Thyroid gland (tissue), 4 donors: ENCODE data around the gene FRMPD2. TPM values are rescaled to one million over a fixed set of nuclear protein-coding genes. Genes with fewer than 3 reads are reported as not detected.
"Not testable (repeated sequence)": the region's sequence is repeated elsewhere in the genome, so short reads cannot be mapped to it uniquely, and the experiment has no call there.

Experiments
- DNase-seq, 2 donors: peaks; one replicate each; pipeline ENCODE4 v3.0.0-alpha.2; 2019
- H3K27ac ChIP-seq, 3 donors: fragments of 200-600 bp; sonication (generic); 1 replicate in 2 of 3; 2 replicates in 1 of 3; pipeline ENCODE4 v1.5.1; 2016 to 2019; ENCODE audit warnings: mild to moderate bottlenecking in 1 of 3, moderate library complexity in 1 of 3
- H3K27me3 ChIP-seq: fragments of 200-600 bp; sonication (generic); one replicate; pipeline ENCODE4 v1.5.1; 2019
- H3K36me3 ChIP-seq, 2 donors: fragments of 200-600 bp; sonication (generic); one replicate each; pipeline ENCODE4 v1.5.1; 2016 to 2019
- H3K4me1 ChIP-seq, 2 donors: fragments of 200-600 bp; sonication (generic); one replicate each; pipeline ENCODE4 v1.5.1; 2017 to 2019
- H3K4me3 ChIP-seq, 3 donors: fragments of 200-600 bp; sonication (generic); replicated peaks in 1 of 3; 1 replicate in 2 of 3; 2 replicates in 1 of 3; pipeline ENCODE4 v1.5.1; 2016; ENCODE audit warnings: mild to moderate bottlenecking in 1 of 3
- H3K9me3 ChIP-seq: fragments of 200-600 bp; sonication (generic); one replicate; pipeline ENCODE4 v1.5.1; 2017
- POLR2A ChIP-seq, 2 donors: fragments of 450-650 bp; IDR thresholded peaks; one replicate each; pipeline ENCODE4 v1.6.1; 2017; ENCODE audit warnings: antibody characterized with exemption in 2 of 2, mild to moderate bottlenecking in 2 of 2, moderate library complexity in 1 of 2
- WGBS, 2 donors: methylation state at CpG; one replicate each; pipeline ENCODE4 v1.1.5; 2017; 5-methylcytosine and 5-hydroxymethylcytosine counted together
- intact Hi-C: fragments of 100-400 bp; cut with DNase I; formaldehyde crosslinking; loops from one replicate; pipeline ENCODE4 v1.15.1; 2023
- total RNA-seq, 4 donors: library from RNA; depleted of rRNA; stranded (reverse); fragments of >200 nt; gene quantifications; one replicate each; pipeline ENCODE4 v1.2.3, GENCODE V29; 2016
- TF ChIP-seq, protein P1 (sequence below), 6 experiments: fragments of 200-600 bp in 3 of 6; fragments of 450-650 bp in 3 of 6; sonication (generic) in 3 of 6; IDR thresholded peaks; one replicate each; pipeline ENCODE4 v1.5.1; 2016 to 2019; ENCODE audit warnings: antibody characterized with exemption in 6 of 6, mild to moderate bottlenecking in 2 of 6, inconsistent platforms in 1 of 6, moderate library complexity in 1 of 6

The FRMPD2 gene
- total RNA-seq, 4 donors from 2014 or later = 0.50 to 4.4 (median 0.96) TPM

DNA sequence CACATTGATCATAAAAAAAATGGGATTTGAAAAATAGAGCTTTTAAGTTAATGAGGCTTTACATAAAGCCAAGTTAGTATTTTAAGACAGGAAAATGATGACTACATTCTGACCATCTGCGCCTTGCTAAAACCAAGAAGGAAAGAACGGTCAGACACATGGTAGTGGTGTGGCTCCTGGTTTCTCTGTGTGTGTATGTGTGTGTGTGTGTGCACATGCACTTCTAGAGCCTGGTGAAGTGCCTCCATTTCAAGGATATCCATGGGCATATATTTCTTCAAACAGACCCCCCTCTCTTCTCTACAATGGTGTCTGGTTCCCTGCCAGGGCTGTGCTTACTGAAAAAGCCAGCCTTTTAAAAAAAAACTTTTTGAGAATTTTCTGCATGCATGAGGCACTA, 80.9 kb downstream of the FRMPD2 start:
- Histone ChIP-seq H3K36me3 (no peaks in the 10 kb centered on the region), H3K27ac (no peak overlapping the region), H3K27me3 (no peaks in the 10 kb centered on the region), H3K4me1 (no peaks in the 10 kb centered on the region), H3K9me3 (no peaks in the 10 kb centered on the region), H3K4me3 (no peak overlapping the region)
- WGBS, 2 donors = 81 to 84% methylated on average over 2 of the region's 2 CpGs
- DNase-seq = no peak
- TF ChIP-seq, protein P1, sequence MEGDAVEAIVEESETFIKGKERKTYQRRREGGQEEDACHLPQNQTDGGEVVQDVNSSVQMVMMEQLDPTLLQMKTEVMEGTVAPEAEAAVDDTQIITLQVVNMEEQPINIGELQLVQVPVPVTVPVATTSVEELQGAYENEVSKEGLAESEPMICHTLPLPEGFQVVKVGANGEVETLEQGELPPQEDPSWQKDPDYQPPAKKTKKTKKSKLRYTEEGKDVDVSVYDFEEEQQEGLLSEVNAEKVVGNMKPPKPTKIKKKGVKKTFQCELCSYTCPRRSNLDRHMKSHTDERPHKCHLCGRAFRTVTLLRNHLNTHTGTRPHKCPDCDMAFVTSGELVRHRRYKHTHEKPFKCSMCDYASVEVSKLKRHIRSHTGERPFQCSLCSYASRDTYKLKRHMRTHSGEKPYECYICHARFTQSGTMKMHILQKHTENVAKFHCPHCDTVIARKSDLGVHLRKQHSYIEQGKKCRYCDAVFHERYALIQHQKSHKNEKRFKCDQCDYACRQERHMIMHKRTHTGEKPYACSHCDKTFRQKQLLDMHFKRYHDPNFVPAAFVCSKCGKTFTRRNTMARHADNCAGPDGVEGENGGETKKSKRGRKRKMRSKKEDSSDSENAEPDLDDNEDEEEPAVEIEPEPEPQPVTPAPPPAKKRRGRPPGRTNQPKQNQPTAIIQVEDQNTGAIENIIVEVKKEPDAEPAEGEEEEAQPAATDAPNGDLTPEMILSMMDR (IDR thresholded peaks at IDR 0.05) = no peak
- no peak for TF ChIP-seq POLR2A (IDR thresholded peaks at IDR 0.05)
- intact Hi-C loops = no loop called here

DNA sequence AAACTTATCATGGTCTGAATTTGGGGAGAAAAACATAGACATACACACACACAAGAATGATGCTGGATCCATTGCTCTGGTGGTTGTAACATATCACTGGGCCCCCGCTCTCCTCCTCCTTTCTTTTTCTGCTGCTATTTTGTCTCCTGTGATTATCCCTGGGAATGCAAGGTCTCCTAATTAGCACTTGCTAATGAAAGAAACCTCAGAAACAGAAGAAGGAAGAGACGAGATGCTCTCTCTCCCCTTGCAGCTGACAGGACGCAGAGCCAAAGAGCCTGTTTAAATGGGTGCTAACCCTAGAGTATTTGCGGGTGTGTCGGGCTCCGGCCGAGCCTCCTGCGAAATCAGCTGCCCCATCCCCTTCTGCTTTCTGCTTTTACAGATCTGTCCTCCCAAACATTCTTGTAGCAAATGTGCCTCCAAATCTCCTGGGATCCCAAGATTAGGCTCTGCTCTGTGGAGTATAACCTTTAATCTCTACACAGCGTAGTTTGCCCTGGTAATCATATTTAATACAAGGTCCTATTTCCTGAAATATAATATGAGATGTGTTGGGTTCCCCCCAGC, 81.5 kb downstream of the FRMPD2 start:
- TF ChIP-seq, protein P1 (IDR thresholded peaks at IDR 0.05) = no peak
- no peak for TF ChIP-seq POLR2A (IDR thresholded peaks at IDR 0.05)
- Histone ChIP-seq H3K4me3 (no peak overlapping the region), H3K27me3 (no peaks in the 10 kb centered on the region), H3K4me1 (no peaks in the 10 kb centered on the region), H3K36me3 (no peaks in the 10 kb centered on the region), H3K27ac (no peak overlapping the region), H3K9me3 (no peaks in the 10 kb centered on the region)
- 73 to 86% methylated on average over 9 of the region's 9 CpGs for WGBS, 2 donors
- intact Hi-C loops = no loop called here
- DNase-seq = no peak

DNA sequence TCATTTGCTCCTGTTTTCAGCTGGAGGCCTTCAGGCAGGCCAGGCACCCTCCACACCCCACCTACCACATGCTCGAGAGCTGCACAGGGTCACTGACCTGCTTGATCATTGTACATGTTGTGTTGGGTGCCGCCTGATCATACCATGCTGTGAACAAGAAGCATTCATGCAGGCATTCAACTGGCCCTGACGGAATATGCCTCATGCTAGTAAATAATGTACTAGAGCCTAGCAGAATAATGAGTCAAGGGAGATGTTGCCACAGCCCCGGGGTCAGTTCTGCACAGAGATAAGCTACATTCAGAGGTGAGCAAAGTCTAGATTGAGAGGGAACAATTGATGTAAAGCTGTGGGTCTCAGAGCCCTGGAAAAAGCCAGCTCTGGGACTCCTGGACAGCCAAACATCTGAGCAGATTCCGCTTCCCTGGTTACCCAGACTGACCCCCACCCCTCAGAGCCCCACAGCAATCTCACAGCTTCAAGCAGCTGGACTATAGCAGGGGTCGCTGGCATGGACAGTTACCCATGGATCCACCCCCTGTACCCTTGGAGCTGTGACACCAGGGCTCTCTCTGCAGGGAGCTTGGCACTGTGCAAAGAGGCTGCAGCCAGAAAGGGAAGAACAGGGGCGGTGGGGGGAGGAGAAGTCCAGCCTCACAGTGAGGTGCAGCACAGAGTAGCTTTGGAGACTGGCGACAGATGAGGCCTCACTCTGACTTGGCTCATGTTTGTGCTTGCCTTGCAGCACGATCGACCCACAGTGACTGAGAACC, 86.6 kb downstream of the FRMPD2 start:
- no peak for DNase-seq
- intact Hi-C loops = no loop called here
- H3K4me1 ChIP-seq = no peaks in the 10 kb centered on the region
- H3K27me3 ChIP-seq = no peaks in the 10 kb centered on the region
- H3K27ac ChIP-seq = no peak overlapping the region
- WGBS, 2 donors = 74 to 80% methylated on average over 8 to 10 of the region's 10 CpGs
- H3K36me3 ChIP-seq = no peaks in the 10 kb centered on the region
- no peak overlapping the region for H3K4me3 ChIP-seq
- no peaks in the 10 kb centered on the region for H3K9me3 ChIP-seq
- no peak for TF ChIP-seq POLR2A (IDR thresholded peaks at IDR 0.05)
- TF ChIP-seq, protein P1 (IDR thresholded peaks at IDR 0.05) = no peak

DNA sequence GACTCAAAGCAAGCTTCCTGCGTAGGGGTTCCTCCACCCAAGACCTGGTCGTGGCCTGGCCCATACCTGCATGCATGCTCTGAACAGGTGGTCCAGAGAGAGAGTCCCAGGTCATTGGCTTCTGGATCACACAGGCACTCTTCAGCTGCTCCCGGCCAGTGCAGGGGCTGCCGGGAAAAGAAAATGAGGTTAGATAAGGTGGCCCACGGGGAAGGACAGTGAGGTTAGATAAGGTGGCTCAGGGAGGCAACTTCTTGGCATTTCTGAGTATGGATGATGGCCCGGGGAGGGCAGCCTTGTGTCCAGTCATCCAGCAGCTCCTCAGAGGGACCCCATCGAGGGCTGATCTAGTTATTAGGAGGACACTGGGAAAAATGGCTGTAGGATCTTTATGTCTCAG, 87.4 kb downstream of the FRMPD2 start:
- intact Hi-C loops = no loop called here
- no peak for DNase-seq

DNA sequence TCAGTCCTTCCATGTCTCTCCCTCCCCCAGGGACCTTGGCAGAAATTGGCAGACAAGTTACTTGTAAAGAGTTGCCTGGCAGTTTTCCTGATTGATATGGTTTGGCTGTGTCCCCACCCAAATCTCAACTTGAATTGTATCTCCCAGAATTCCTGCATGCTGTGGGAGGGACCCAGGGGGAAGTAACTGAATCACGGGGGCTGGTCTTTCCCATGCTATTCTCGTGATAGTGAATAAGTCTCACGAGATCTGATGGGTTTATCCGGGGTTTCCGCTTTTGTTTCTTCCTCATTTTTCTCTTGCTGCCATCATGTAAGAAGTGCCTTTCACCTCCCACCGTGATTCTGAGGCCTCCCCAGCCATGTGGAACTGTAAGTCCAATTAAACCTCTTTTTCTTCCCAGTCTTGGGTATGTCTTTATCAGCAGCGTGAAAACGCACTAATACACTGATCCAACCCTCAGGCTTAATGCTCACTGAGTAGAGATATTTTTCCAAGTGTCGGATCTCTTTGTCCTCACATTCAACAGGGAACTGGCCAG, 88.2 kb downstream of the FRMPD2 start:
- H3K27ac ChIP-seq, intact Hi-C loops, H3K36me3 ChIP-seq, DNase-seq, H3K27me3 ChIP-seq, H3K9me3 ChIP-seq, H3K4me1 ChIP-seq, H3K4me3 ChIP-seq: not testable (repeated sequence)
- WGBS, 2 donors = 90 to 93% methylated on average over 9 of the region's 9 CpGs

More for the DNA sequence above, 87.4 kb downstream of the FRMPD2 start:
- WGBS, 2 donors = 85 to 90% methylated on average over 7 of the region's 7 CpGs
- H3K36me3 ChIP-seq = no peaks in the 10 kb centered on the region
- no peak overlapping the region for H3K4me3 ChIP-seq
- H3K4me1 ChIP-seq = no peaks in the 10 kb centered on the region
- no peaks in the 10 kb centered on the region for H3K27me3 ChIP-seq
- TF ChIP-seq, protein P1 (IDR thresholded peaks at IDR 0.05) = no peak
- TF ChIP-seq POLR2A (IDR thresholded peaks at IDR 0.05) = no peak
- no peak overlapping the region for H3K27ac ChIP-seq
- no peaks in the 10 kb centered on the region for H3K9me3 ChIP-seq
